GM19452 (cell line): ENCODE measurements around the gene MT2A.
A peak's percentile ranks its signal among the peaks of the same experiment; 100 is the strongest.
"Not testable (repeated sequence)": the region's sequence is repeated elsewhere in the genome, so short reads cannot be mapped to it uniquely, and the experiment has no call there.

Source experiments
- ATAC-seq: cut with Tn5 transposase; IDR thresholded peaks from one replicate; pipeline ENCODE4 v1.9.1; 2021; ENCODE audit not compliant: unreplicated experiment

MT2A gene

GRCh38 chr16:56618138-56618537 lies 9.8 kb downstream of the MT2A start:
- ATAC-seq = no peak

GRCh38 chr16:56620339-56620897 lies 12.0 kb downstream of the MT2A start:
- ATAC-seq = no peak

GRCh38 chr16:56621665-56622445 lies 13.5 kb downstream of the MT2A start:
- not testable (repeated sequence) for ATAC-seq

GRCh38 chr16:56623184-56623583 lies 14.8 kb downstream of the MT2A start:
- ATAC-seq = not testable (repeated sequence)

DNA sequence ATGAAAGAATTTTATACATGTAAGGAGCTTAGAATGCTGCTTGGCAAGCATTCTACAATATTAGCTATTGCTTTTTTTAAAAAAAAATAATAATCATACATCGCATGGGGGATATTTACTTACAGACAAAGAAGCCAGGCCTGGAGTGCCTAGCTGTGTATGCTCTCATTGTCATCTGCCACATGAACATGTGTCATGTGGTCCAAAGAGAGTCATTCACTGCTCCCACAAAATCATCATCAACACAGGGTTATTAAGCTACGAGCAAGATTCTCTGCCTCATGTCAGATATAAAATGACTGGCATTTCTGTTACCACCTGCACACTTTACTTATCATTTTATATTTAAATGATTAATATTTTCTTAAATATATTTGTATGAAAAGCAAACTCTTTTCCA lies 15.3 kb downstream of the MT2A start:
- no peak for ATAC-seq

DNA sequence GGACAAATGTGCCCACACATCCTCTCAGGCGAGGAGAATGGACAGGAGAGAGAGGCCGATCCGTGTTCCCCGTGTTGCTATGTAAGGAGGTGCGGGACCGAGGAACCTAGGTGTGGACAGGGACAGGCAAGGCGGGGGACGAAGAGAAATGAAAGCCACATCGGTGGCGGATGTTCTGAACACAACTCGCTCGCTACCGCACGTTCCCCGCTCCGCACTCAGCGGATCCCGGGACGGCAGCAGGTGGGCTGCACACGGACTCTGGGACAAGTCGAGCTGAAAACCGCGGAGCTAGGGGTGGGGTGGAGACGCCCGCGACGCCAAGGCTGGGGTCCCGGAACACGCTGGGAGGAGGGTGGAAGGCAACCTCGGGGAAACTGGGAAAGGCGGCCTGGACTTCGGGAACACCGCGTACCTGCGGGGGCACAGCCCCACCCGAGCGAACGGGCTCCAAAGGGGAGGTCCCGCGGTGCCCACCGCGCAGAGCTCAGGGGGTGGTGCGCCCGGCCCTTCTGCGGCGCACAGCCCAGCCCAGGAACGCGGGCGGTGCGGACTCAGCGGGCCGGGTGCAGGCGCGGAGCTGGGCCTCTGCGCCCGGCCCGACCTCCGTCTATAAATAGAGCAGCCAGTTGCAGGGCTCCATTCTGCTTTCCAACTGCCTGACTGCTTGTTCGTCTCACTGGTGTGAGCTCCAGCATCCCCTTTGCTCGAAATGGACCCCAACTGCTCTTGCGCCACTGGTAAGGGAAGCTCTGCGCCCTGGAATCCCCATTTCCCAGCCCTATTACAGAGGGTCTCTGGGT lies 17.0 kb downstream of the MT2A start, which contains the start of gene MT1E:
Gene MT1E (plus strand): TSS at position 642 of the 803 bp plus-strand sequence. CDS start 71 bp downstream, at position 713.
- no peak for ATAC-seq

GRCh38 chr16:56625943-56626654 lies 17.7 kb downstream of the MT2A start:
- no peak for ATAC-seq

DNA sequence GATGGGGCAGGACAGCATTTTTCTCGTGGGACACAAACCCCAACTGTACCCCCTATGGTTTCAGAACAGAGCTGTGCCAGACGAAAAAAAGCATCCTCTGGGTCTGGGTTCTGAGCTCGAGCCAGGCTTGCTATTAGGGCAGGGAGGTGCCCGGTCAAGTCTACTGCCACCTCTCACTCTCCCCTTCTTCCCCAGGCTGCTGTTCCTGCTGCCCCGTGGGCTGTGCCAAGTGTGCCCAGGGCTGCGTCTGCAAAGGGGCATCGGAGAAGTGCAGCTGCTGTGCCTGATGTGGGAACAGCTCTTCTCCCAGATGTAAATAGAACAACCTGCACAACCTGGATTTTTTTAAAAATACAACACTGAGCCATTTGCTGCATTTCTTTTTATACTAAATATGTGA lies 18.3 kb downstream of the MT2A start:
- ATAC-seq = no peak

- ATAC-seq = no peak
Observed at GRCh38 chr16:56628486-56629350, 20.3 kb downstream of the MT2A start.

- ATAC-seq = no peak
Observed at GRCh38 chr16:56629531-56629930, 21.1 kb downstream of the MT2A start.

DNA sequence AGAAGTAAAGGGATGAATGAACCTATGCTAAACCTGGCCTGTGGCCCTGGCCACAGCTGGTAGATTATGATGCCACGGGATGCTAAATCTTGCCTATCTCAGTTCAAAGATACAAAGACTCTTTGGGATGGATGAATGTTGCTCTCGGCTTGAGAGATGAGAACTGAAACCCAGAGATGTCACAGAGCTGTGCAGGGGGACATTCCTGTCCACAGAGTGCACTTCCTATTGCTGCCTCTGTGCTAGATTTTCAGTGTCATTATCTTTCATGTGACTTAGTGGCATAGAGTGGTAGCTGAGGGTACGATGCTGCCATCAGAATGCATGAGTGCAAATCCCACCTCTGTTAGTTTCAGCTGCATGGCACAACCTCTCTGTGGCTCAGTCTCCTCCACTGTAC lies 21.8 kb downstream of the MT2A start:
- ATAC-seq = peak; percentile 85

DNA sequence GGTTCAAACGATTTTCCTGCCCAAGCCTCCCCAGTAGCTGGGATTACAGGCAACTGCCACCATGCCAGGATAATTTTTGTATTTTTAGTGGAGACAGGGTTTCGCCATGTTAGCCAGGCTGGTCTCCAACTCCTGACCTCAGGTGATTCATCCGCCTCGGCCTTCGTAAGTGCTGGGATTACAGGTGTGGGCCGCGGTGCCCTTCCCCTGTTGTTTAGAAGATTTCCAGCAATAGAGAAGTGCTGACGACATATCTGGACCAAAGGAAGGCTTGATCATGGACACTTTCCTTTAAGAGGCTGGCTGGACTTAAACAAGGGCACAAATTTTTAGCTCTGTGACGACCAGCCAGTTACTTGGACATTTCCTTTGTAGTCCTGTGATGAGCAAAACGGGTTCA lies 22.8 kb downstream of the MT2A start:
- no peak for ATAC-seq

DNA sequence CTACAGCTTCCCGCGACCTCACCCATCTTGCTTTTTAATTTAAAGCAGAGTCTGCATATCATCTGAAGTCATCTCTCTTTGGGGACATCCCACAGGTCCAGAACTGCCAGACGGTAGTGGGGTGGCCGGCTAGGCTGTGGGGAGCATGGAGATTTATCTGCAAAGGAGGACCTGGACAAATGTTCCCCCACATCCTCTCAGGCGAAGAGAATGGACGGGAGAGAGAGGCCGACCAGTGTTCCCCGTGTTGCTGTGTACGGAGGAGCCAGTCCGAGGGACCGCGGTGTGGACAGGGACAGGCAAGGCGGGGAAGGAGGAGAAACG lies 23.4 kb downstream of the MT2A start:
- ATAC-seq = no peak

DNA sequence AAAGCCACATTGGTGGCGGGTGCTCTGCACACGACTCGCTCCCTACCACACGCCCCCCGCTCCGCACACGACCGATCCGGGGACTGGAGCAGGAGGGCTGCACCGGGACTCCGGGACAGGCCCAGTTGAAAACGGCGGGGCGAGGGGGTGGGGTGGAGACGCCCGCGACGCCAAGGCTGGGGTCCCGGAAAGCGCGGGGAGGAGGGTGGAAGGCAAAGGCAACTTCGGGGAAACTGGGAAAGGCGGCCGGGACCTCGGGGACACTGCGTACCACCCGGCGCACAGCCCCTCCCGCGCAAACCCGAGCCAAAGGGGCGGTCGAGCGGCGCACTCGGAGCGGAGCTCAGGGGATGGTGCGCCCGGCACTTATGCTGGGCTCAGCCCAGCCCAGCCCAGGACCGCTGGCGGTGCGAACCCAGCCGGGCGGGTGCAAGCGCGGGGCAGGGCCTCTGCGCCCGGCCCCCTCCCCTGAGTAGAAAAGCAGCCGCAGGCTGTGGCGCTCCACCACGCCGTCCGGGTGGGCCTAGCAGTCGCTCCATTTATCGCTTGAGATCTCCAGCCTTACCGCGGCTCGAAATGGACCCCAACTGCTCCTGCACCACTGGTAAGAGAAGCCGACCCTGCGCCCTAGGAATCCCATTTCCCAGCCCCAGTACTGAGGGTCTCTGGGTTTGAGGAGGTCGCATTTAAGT lies 23.9 kb downstream of the MT2A start, which contains the start of gene MT1M:
Gene MT1M (plus strand): TSS at position 504 of the 692 bp plus-strand sequence. CDS start 73 bp downstream, at position 577.
- ATAC-seq = no peak

- ATAC-seq = no peak
Observed at GRCh38 chr16:56632848-56633365, 24.5 kb downstream of the MT2A start.

DNA sequence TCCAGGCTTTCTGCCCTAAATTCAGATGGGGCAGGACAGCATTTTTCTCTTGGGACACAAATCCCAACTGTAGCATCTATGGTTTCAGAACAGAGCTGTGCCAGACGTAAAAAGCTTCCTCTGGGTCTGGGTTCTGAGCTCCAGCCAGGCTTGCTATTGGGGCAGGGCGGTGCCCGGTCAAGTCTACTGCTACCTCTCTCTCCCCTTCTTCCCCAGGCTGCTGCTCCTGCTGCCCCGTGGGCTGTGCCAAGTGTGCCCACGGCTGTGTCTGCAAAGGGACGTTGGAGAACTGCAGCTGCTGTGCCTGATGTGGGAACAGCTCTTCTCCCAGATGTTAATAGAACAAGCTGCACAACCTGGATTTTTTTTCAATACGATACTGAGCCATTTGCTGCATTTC lies 25.2 kb downstream of the MT2A start:
- ATAC-seq = no peak

DNA sequence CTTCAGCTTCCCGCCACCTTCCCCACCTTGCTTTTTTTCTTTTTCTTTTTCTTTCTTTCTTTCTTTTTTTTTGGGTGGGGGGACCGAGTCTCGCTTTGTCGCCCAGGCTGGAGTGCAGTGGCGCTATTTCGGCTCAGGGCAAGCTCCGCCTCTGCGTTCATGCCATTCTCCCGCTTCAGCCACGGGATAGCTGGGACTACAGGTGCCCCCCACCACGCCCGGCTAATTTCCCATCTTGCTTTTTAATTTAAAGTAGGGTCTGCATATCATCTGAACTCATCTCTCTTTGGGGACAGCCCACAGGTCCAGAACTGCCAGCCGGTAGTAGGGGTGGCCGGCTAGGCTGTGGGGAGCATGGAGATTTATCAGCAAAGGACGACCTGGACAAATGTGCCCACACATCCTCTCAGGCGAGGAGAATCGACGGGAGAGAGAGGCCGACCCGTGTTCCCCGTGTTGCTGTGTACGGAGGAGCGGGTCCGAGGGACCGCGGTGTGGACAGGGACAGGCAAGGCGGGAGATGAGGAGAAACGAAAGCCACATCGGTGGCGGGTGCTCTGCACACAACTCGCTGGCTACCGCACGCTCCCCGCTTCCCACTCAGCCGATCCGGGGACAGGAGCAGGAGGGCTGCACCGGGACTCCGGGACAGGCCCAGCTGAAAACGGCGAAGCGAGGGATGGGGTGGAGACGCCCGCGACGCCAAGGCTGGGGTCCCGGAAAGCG lies 26.5 kb downstream of the MT2A start:
- no peak for ATAC-seq

DNA sequence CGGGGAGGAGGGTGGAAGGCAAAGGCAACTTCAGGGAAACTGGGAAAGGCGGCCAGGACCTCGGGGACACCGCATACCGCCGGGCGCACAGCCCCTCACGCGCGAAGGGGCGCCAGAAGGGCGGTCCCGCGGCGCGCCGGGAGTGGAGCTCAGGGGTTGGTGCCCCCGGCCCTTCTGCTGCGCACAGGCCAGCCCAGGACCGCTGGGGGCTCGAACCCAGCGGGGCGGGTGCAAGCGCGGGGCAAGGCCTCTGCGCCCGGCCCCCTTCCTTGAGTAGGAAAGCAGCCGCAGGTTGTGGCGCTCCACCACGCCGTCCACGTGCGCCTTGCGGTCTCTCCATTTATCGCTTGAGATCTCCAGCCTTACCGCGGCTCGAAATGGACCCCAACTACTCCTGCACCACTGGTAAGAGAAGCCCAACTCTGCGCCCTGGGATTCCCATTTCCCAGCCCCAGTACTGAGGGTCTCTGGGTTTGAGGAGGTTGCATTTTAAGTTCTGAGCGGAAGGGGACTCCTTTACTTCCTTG lies 27.1 kb downstream of the MT2A start:
- no peak for ATAC-seq
